ENCODE data around the gene CLDN15.

CLDN15 gene

GRCh38 chr7:101243646-101244374, 6.2 kb upstream of the CLDN15 start:
- peaks cover 46% of the 10 kb centered on the region for H3K36me3 ChIP-seq (ENCODE audit: control insufficient read depth, insufficient read depth, low read length)
- H3K4me1 ChIP-seq (ENCODE audit: control insufficient read depth, insufficient read depth, low read length, poor library complexity, severe bottlenecking), result peaks cover 20% of the 10 kb centered on the region
- H3K9me3 ChIP-seq (ENCODE audit: control insufficient read depth, low read length), result no peaks in the 10 kb centered on the region
- 44 to 58% methylated on average over 20 to 27 of the region's 28 CpGs for WGBS, 2 experiments (ENCODE audit: insufficient coverage in 2 of 2)
- H3K4me3 ChIP-seq (ENCODE audit: extremely low read depth, insufficient read depth, low read length, poor library complexity, severe bottlenecking), result peak overlapping the region; percentile 95
- peak overlapping the region; percentile 80 for H3K27ac ChIP-seq (ENCODE audit: low read depth, low read length, severe bottlenecking)

GRCh38 chr7:101241443-101242349, 4.1 kb upstream of the CLDN15 start:
- Histone ChIP-seq H3K4me1 (ENCODE audit: control insufficient read depth, insufficient read depth, low read length, poor library complexity, severe bottlenecking) (peaks cover 32% of the 10 kb centered on the region), H3K9me3 (ENCODE audit: control insufficient read depth, low read length) (no peaks in the 10 kb centered on the region), H3K4me3 (ENCODE audit: extremely low read depth, insufficient read depth, low read length, poor library complexity, severe bottlenecking) (no peak overlapping the region), H3K36me3 (ENCODE audit: control insufficient read depth, insufficient read depth, low read length) (peaks cover 47% of the 10 kb centered on the region), H3K27ac (ENCODE audit: low read depth, low read length, severe bottlenecking) (no peak overlapping the region)
- 88 to 99% methylated on average over 11 of the region's 16 CpGs for WGBS, 2 experiments (ENCODE audit: insufficient coverage in 2 of 2)

- no peak overlapping the region for H3K27ac ChIP-seq (ENCODE audit: low read depth, low read length, severe bottlenecking)
Observed at GRCh38 chr7:101241015-101241363, 3.4 kb upstream of the CLDN15 start.

GRCh38 chr7:101240226-101241014, 2.8 kb upstream of the CLDN15 start:
- H3K9me3 ChIP-seq (ENCODE audit: control insufficient read depth, low read length), result no peaks in the 10 kb centered on the region
- H3K27ac ChIP-seq (ENCODE audit: low read depth, low read length, severe bottlenecking), result no peak overlapping the region
- 91 to 94% methylated on average over 16 to 31 of the region's 32 CpGs for WGBS, 2 experiments (ENCODE audit: insufficient coverage in 2 of 2)
- peaks cover 32% of the 10 kb centered on the region for H3K4me1 ChIP-seq (ENCODE audit: control insufficient read depth, insufficient read depth, low read length, poor library complexity, severe bottlenecking)
- no peak overlapping the region for H3K4me3 ChIP-seq (ENCODE audit: extremely low read depth, insufficient read depth, low read length, poor library complexity, severe bottlenecking)
- peaks cover 44% of the 10 kb centered on the region for H3K36me3 ChIP-seq (ENCODE audit: control insufficient read depth, insufficient read depth, low read length)

More at GRCh38 chr7:101241015-101241363, 3.4 kb upstream of the CLDN15 start:
- Histone ChIP-seq H3K4me1 (ENCODE audit: control insufficient read depth, insufficient read depth, low read length, poor library complexity, severe bottlenecking) (peaks cover 32% of the 10 kb centered on the region), H3K4me3 (ENCODE audit: extremely low read depth, insufficient read depth, low read length, poor library complexity, severe bottlenecking) (no peak overlapping the region), H3K9me3 (ENCODE audit: control insufficient read depth, low read length) (no peaks in the 10 kb centered on the region), H3K36me3 (ENCODE audit: control insufficient read depth, insufficient read depth, low read length) (peaks cover 50% of the 10 kb centered on the region)
- 79 to 98% methylated on average over 10 of the region's 12 CpGs for WGBS, 2 experiments (ENCODE audit: insufficient coverage in 2 of 2)

- H3K9me3 ChIP-seq (ENCODE audit: control insufficient read depth, low read length), result no peaks in the 10 kb centered on the region
- H3K4me3 ChIP-seq (ENCODE audit: extremely low read depth, insufficient read depth, low read length, poor library complexity, severe bottlenecking), result no peak overlapping the region
- H3K36me3 ChIP-seq (ENCODE audit: control insufficient read depth, insufficient read depth, low read length), result peaks cover 44% of the 10 kb centered on the region
- no peak overlapping the region for H3K27ac ChIP-seq (ENCODE audit: low read depth, low read length, severe bottlenecking)
- 92 to 98% methylated on average over 4 to 8 of the region's 9 CpGs for WGBS, 2 experiments (ENCODE audit: insufficient coverage in 2 of 2)
- H3K4me1 ChIP-seq (ENCODE audit: control insufficient read depth, insufficient read depth, low read length, poor library complexity, severe bottlenecking), result peaks cover 32% of the 10 kb centered on the region
Observed at GRCh38 chr7:101239951-101240220, 2.3 kb upstream of the CLDN15 start.

GRCh38 chr7:101239191-101239950, 1.8 kb upstream of the CLDN15 start:
- Histone ChIP-seq H3K36me3 (ENCODE audit: control insufficient read depth, insufficient read depth, low read length) (peaks cover 44% of the 10 kb centered on the region), H3K4me3 (ENCODE audit: extremely low read depth, insufficient read depth, low read length, poor library complexity, severe bottlenecking) (no peak overlapping the region), H3K9me3 (ENCODE audit: control insufficient read depth, low read length) (no peaks in the 10 kb centered on the region), H3K4me1 (ENCODE audit: control insufficient read depth, insufficient read depth, low read length, poor library complexity, severe bottlenecking) (peaks cover 32% of the 10 kb centered on the region), H3K27ac (ENCODE audit: low read depth, low read length, severe bottlenecking) (peak overlapping the region; percentile 66)
- 88 to 94% methylated on average over 12 to 13 of the region's 27 CpGs for WGBS, 2 experiments (ENCODE audit: insufficient coverage in 2 of 2)

- WGBS, 2 experiments (ENCODE audit: insufficient coverage in 2 of 2), result 85 to 91% methylated on average over 24 to 25 of the region's 28 CpGs
- H3K36me3 ChIP-seq (ENCODE audit: control insufficient read depth, insufficient read depth, low read length), result peaks cover 44% of the 10 kb centered on the region
- H3K4me3 ChIP-seq (ENCODE audit: extremely low read depth, insufficient read depth, low read length, poor library complexity, severe bottlenecking), result no peak overlapping the region
- peaks cover 29% of the 10 kb centered on the region for H3K4me1 ChIP-seq (ENCODE audit: control insufficient read depth, insufficient read depth, low read length, poor library complexity, severe bottlenecking)
- no peaks in the 10 kb centered on the region for H3K9me3 ChIP-seq (ENCODE audit: control insufficient read depth, low read length)
- peak overlapping the region; percentile 66 for H3K27ac ChIP-seq (ENCODE audit: low read depth, low read length, severe bottlenecking)
Observed at GRCh38 chr7:101238226-101239182, 902 bp upstream of the CLDN15 start.

GRCh38 chr7:101236292-101236835, 1.2 kb downstream of the CLDN15 start:
- no peak overlapping the region for H3K27ac ChIP-seq (ENCODE audit: low read depth, low read length, severe bottlenecking)
- 93 to 96% methylated on average over 10 to 19 of the region's 21 CpGs for WGBS, 2 experiments (ENCODE audit: insufficient coverage in 2 of 2)
- H3K4me3 ChIP-seq (ENCODE audit: extremely low read depth, insufficient read depth, low read length, poor library complexity, severe bottlenecking), result no peak overlapping the region
- H3K9me3 ChIP-seq (ENCODE audit: control insufficient read depth, low read length), result no peaks in the 10 kb centered on the region
- peaks cover 30% of the 10 kb centered on the region for H3K36me3 ChIP-seq (ENCODE audit: control insufficient read depth, insufficient read depth, low read length)
- H3K4me1 ChIP-seq (ENCODE audit: control insufficient read depth, insufficient read depth, low read length, poor library complexity, severe bottlenecking), result peaks cover 34% of the 10 kb centered on the region

GRCh38 chr7:101235522-101235921, 2.1 kb downstream of the CLDN15 start:
- no peak overlapping the region for H3K27ac ChIP-seq (ENCODE audit: low read depth, low read length, severe bottlenecking)
- no peaks in the 10 kb centered on the region for H3K9me3 ChIP-seq (ENCODE audit: control insufficient read depth, low read length)
- peaks cover 34% of the 10 kb centered on the region for H3K4me1 ChIP-seq (ENCODE audit: control insufficient read depth, insufficient read depth, low read length, poor library complexity, severe bottlenecking)
- 95 to 98% methylated on average over 4 to 7 of the region's 9 CpGs for WGBS, 2 experiments (ENCODE audit: insufficient coverage in 2 of 2)
- H3K36me3 ChIP-seq (ENCODE audit: control insufficient read depth, insufficient read depth, low read length), result peaks cover 27% of the 10 kb centered on the region
- no peak overlapping the region for H3K4me3 ChIP-seq (ENCODE audit: extremely low read depth, insufficient read depth, low read length, poor library complexity, severe bottlenecking)
